WTC11 (cell line): ENCODE results near the gene B4GALT2. TPM values are rescaled to one million over a fixed set of nuclear protein-coding genes. Genes with fewer than 3 reads are reported as not detected.

Experiments used
- ATAC-seq: fragments of 200-7000 bp; cut with Tn5 transposase; 2 replicates; pipeline ENCODE4 v1.10.0; 2021; ENCODE audit warnings: mild to moderate bottlenecking, moderate library complexity
- CTCF ChIA-PET: fragments of 300-600 bp; sonication (Branson Sonifier 250); formaldehyde crosslinking; loops from one replicate; lab custom pipeline; 2021; ENCODE audit warnings: antibody characterized with exemption; lab: Charles Lee
- POLR2A ChIA-PET: fragments of 350-600 bp; sonication (Branson Sonifier 250); formaldehyde crosslinking; loops from one replicate; lab custom pipeline; 2021; ENCODE audit warnings: antibody characterized with exemption; lab: Charles Lee
- DNase-seq: peaks from one replicate; pipeline ENCODE4 v3.0.0; 2021; ENCODE audit warnings: low spot score
- H3K27ac Mint-ChIP-seq: 2 replicates; pipeline ENCODE4 v1.8.0; 2021; ENCODE audit warnings: mixed read lengths
- H3K27me3 Mint-ChIP-seq: 2 replicates; pipeline ENCODE4 v1.8.0; 2021; ENCODE audit warnings: low read depth, mild to moderate bottlenecking, moderate library complexity, mixed read lengths
- H3K36me3 Mint-ChIP-seq: 2 replicates; pipeline ENCODE4 v1.8.0; 2021; ENCODE audit warnings: mixed read lengths
- H3K4me1 Mint-ChIP-seq: 2 replicates; pipeline ENCODE4 v1.8.0; 2022; ENCODE audit warnings: mixed read lengths
- H3K4me3 Mint-ChIP-seq: 2 replicates; pipeline ENCODE4 v1.8.0; 2021; ENCODE audit warnings: mild to moderate bottlenecking, moderate library complexity, mixed read lengths
- H3K9me3 Mint-ChIP-seq: 2 replicates; pipeline ENCODE4 v1.8.0; 2021; ENCODE audit warnings: mixed read lengths
- CREM ChIP-seq: sonication (generic); formaldehyde crosslinking; IDR thresholded peaks from 2 replicates; pipeline ENCODE4 v1.8.1; 2022; ENCODE audit warnings: mild to moderate bottlenecking, missing genetic modification reagents, moderate library complexity
- EMX1 ChIP-seq: fragments of 250-450 bp; sonication (Bioruptor Pico); IDR thresholded peaks from 2 replicates; pipeline ENCODE4 v1.8.0; 2021; ENCODE audit warnings: mild to moderate bottlenecking
- KAT7 ChIP-seq: sonication (generic); formaldehyde crosslinking; IDR thresholded peaks from 2 replicates; pipeline ENCODE4 v1.8.1; 2023; ENCODE audit warnings: missing genetic modification reagents, mild to moderate bottlenecking, borderline replicate concordance
- NFATC4 ChIP-seq: fragments of 250-450 bp; sonication (Bioruptor Pico); IDR thresholded peaks from 2 replicates; pipeline ENCODE4 v1.9.0; 2021; ENCODE audit warnings: mild to moderate bottlenecking
- NR2C2 ChIP-seq: sonication (generic); formaldehyde crosslinking; IDR thresholded peaks from 2 replicates; pipeline ENCODE4 v1.8.0; 2022; ENCODE audit warnings: mild to moderate bottlenecking, missing genetic modification reagents
- NR3C1 ChIP-seq: sonication (generic); formaldehyde crosslinking; conservative IDR thresholded peaks from 2 replicates; pipeline ENCODE4 v1.8.1; 2023; ENCODE audit warnings: low read depth, mild to moderate bottlenecking, missing genetic modification reagents
- OVOL2 ChIP-seq: fragments of 250-450 bp; sonication (Bioruptor Pico); IDR thresholded peaks from 2 replicates; pipeline ENCODE4 v1.9.0; 2021; ENCODE audit warnings: mild to moderate bottlenecking, borderline replicate concordance
- SMAD3 ChIP-seq: sonication (generic); formaldehyde crosslinking; IDR thresholded peaks from 2 replicates; pipeline ENCODE4 v1.8.0; 2022; ENCODE audit warnings: missing genetic modification reagents, mild to moderate bottlenecking, borderline replicate concordance
- SMAD4 ChIP-seq: sonication (generic); formaldehyde crosslinking; IDR thresholded peaks from 2 replicates; pipeline ENCODE4 v1.8.0; 2022; ENCODE audit warnings: mild to moderate bottlenecking, missing genetic modification reagents
- SP1 ChIP-seq: sonication (generic); formaldehyde crosslinking; conservative IDR thresholded peaks from 2 replicates; pipeline ENCODE4 v1.8.1; 2022; ENCODE audit warnings: missing genetic modification reagents
- TEAD1 ChIP-seq: sonication (generic); formaldehyde crosslinking; IDR thresholded peaks from 2 replicates; pipeline ENCODE4 v1.8.0; 2022; ENCODE audit warnings: mild to moderate bottlenecking, missing genetic modification reagents
- ZNF219 ChIP-seq: sonication (generic); formaldehyde crosslinking; IDR thresholded peaks from 2 replicates; pipeline ENCODE4 v1.8.0; 2023; ENCODE audit warnings: missing genetic modification reagents, mild to moderate bottlenecking, borderline replicate concordance
- ZNF263 ChIP-seq: sonication (generic); formaldehyde crosslinking; IDR thresholded peaks from 2 replicates; pipeline ENCODE4 v1.8.1; 2022; ENCODE audit warnings: low read depth, mild to moderate bottlenecking, moderate library complexity, missing genetic modification reagents
- total RNA-seq: library from RNA; stranded (reverse); gene quantifications from 3 replicates; pipeline ENCODE4 v1.2.3, GENCODE V29; 2021
- TF ChIP-seq, protein P1 (sequence below): sonication (generic); formaldehyde crosslinking; IDR thresholded peaks from 2 replicates; pipeline ENCODE4 v1.8.0; 2022; ENCODE audit warnings: mild to moderate bottlenecking, missing genetic modification reagents
- TF ChIP-seq, protein P2 (sequence below): sonication (generic); formaldehyde crosslinking; IDR thresholded peaks from 2 replicates; pipeline ENCODE4 v1.8.1; 2022; ENCODE audit warnings: mild to moderate bottlenecking, missing genetic modification reagents, moderate library complexity, borderline replicate concordance
- TF ChIP-seq, protein P3 (sequence below): sonication (generic); formaldehyde crosslinking; IDR thresholded peaks from 2 replicates; pipeline ENCODE4 v1.8.1; 2022; ENCODE audit warnings: low read depth, missing genetic modification reagents, borderline replicate concordance
- TF ChIP-seq, protein P4 (sequence below): sonication (generic); formaldehyde crosslinking; IDR thresholded peaks from 2 replicates; pipeline ENCODE4 v1.8.1; 2023; ENCODE audit warnings: mild to moderate bottlenecking, missing genetic modification reagents, borderline replicate concordance
- TF ChIP-seq, protein P5 (sequence below): sonication (generic); formaldehyde crosslinking; IDR thresholded peaks from 2 replicates; pipeline ENCODE4 v1.8.0; 2022; ENCODE audit warnings: missing genetic modification reagents
- TF ChIP-seq, protein P6 (sequence below): sonication (generic); formaldehyde crosslinking; IDR thresholded peaks from 2 replicates; pipeline ENCODE4 v1.8.1; 2023; ENCODE audit warnings: mild to moderate bottlenecking, missing genetic modification reagents, moderate library complexity
- TF ChIP-seq, protein P7 (sequence below): fragments of 250-450 bp; sonication (Bioruptor Pico); IDR thresholded peaks from 2 replicates; pipeline ENCODE4 v1.8.0; 2021; ENCODE audit warnings: mild to moderate bottlenecking
- TF ChIP-seq, protein P8 (sequence below): sonication (generic); formaldehyde crosslinking; IDR thresholded peaks from 2 replicates; pipeline ENCODE4 v1.8.0; 2022; ENCODE audit warnings: mild to moderate bottlenecking, missing genetic modification reagents

The B4GALT2 gene
- total RNA-seq, 1 experiment from 2014 or later: 66.7 TPM

DNA sequence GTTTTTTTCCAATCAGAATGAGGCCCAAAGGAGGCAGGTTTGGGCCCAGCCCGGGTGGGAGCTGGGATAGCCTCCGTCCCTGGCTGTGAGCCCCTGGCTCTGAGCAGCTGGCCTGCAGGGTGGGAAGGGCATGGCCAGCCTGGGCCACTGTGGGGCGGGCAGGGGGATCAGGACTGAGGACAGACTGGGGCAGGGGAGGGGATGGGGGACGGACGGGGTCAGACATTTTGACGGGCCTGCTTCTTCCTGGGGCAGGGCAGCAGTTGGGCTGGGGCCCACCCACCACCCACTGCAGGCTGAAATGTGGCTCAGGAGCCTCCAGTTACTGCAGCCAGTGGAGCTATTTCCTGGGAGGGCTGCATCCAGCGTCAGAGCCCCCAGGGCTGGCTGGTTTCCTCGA lies 54.7 kb downstream of the B4GALT2 start:
- TF ChIP-seq, protein P1, sequence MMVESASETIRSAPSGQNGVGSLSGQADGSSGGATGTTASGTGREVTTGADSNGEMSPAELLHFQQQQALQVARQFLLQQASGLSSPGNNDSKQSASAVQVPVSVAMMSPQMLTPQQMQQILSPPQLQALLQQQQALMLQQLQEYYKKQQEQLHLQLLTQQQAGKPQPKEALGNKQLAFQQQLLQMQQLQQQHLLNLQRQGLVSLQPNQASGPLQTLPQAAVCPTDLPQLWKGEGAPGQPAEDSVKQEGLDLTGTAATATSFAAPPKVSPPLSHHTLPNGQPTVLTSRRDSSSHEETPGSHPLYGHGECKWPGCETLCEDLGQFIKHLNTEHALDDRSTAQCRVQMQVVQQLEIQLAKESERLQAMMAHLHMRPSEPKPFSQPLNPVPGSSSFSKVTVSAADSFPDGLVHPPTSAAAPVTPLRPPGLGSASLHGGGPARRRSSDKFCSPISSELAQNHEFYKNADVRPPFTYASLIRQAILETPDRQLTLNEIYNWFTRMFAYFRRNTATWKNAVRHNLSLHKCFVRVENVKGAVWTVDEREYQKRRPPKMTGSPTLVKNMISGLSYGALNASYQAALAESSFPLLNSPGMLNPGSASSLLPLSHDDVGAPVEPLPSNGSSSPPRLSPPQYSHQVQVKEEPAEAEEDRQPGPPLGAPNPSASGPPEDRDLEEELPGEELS (CRISPR knock-in tag): no peak
- TF ChIP-seq ZNF263 (CRISPR knock-in tag) (no peak), ZNF219 (CRISPR knock-in tag) (no peak), KAT7 (CRISPR knock-in tag) (no peak), SMAD3 (CRISPR knock-in tag) (no peak), NFATC4 (CRISPR knock-in tag) (no peak), TEAD1 (no peak), EMX1 (CRISPR knock-in tag) (no peak), NR2C2 (no peak)
- TF ChIP-seq, protein P2, sequence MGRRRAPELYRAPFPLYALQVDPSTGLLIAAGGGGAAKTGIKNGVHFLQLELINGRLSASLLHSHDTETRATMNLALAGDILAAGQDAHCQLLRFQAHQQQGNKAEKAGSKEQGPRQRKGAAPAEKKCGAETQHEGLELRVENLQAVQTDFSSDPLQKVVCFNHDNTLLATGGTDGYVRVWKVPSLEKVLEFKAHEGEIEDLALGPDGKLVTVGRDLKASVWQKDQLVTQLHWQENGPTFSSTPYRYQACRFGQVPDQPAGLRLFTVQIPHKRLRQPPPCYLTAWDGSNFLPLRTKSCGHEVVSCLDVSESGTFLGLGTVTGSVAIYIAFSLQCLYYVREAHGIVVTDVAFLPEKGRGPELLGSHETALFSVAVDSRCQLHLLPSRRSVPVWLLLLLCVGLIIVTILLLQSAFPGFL (CRISPR knock-in tag): no peak
- TF ChIP-seq, protein P3, sequence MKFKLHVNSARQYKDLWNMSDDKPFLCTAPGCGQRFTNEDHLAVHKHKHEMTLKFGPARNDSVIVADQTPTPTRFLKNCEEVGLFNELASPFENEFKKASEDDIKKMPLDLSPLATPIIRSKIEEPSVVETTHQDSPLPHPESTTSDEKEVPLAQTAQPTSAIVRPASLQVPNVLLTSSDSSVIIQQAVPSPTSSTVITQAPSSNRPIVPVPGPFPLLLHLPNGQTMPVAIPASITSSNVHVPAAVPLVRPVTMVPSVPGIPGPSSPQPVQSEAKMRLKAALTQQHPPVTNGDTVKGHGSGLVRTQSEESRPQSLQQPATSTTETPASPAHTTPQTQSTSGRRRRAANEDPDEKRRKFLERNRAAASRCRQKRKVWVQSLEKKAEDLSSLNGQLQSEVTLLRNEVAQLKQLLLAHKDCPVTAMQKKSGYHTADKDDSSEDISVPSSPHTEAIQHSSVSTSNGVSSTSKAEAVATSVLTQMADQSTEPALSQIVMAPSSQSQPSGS: no peak
- TF ChIP-seq, protein P4, sequence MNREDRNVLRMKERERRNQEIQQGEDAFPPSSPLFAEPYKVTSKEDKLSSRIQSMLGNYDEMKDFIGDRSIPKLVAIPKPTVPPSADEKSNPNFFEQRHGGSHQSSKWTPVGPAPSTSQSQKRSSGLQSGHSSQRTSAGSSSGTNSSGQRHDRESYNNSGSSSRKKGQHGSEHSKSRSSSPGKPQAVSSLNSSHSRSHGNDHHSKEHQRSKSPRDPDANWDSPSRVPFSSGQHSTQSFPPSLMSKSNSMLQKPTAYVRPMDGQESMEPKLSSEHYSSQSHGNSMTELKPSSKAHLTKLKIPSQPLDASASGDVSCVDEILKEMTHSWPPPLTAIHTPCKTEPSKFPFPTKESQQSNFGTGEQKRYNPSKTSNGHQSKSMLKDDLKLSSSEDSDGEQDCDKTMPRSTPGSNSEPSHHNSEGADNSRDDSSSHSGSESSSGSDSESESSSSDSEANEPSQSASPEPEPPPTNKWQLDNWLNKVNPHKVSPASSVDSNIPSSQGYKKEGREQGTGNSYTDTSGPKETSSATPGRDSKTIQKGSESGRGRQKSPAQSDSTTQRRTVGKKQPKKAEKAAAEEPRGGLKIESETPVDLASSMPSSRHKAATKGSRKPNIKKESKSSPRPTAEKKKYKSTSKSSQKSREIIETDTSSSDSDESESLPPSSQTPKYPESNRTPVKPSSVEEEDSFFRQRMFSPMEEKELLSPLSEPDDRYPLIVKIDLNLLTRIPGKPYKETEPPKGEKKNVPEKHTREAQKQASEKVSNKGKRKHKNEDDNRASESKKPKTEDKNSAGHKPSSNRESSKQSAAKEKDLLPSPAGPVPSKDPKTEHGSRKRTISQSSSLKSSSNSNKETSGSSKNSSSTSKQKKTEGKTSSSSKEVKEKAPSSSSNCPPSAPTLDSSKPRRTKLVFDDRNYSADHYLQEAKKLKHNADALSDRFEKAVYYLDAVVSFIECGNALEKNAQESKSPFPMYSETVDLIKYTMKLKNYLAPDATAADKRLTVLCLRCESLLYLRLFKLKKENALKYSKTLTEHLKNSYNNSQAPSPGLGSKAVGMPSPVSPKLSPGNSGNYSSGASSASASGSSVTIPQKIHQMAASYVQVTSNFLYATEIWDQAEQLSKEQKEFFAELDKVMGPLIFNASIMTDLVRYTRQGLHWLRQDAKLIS (CRISPR knock-in tag): no peak
- TF ChIP-seq, protein P5, sequence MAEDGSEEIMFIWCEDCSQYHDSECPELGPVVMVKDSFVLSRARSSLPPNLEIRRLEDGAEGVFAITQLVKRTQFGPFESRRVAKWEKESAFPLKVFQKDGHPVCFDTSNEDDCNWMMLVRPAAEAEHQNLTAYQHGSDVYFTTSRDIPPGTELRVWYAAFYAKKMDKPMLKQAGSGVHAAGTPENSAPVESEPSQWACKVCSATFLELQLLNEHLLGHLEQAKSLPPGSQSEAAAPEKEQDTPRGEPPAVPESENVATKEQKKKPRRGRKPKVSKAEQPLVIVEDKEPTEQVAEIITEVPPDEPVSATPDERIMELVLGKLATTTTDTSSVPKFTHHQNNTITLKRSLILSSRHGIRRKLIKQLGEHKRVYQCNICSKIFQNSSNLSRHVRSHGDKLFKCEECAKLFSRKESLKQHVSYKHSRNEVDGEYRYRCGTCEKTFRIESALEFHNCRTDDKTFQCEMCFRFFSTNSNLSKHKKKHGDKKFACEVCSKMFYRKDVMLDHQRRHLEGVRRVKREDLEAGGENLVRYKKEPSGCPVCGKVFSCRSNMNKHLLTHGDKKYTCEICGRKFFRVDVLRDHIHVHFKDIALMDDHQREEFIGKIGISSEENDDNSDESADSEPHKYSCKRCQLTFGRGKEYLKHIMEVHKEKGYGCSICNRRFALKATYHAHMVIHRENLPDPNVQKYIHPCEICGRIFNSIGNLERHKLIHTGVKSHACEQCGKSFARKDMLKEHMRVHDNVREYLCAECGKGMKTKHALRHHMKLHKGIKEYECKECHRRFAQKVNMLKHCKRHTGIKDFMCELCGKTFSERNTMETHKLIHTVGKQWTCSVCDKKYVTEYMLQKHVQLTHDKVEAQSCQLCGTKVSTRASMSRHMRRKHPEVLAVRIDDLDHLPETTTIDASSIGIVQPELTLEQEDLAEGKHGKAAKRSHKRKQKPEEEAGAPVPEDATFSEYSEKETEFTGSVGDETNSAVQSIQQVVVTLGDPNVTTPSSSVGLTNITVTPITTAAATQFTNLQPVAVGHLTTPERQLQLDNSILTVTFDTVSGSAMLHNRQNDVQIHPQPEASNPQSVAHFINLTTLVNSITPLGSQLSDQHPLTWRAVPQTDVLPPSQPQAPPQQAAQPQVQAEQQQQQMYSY (CRISPR knock-in tag): no peak
- CTCF ChIA-PET: interaction anchor here (0.5 to 6.6 kb wide), 7 partner anchors 12 to 532 kb away, joined by 3 to 132 read pairs (median 35); partner anchors contain the start of gene CCDC24
- H3K9me3 Mint-ChIP-seq: no peaks in the 10 kb centered on the region
- peaks cover 35% of the 10 kb centered on the region for H3K4me1 Mint-ChIP-seq
- no peak overlapping the region for H3K4me3 Mint-ChIP-seq
- POLR2A ChIA-PET: no interaction called here
- H3K36me3 Mint-ChIP-seq: no peaks in the 10 kb centered on the region
- no peaks in the 10 kb centered on the region for H3K27me3 Mint-ChIP-seq
- H3K27ac Mint-ChIP-seq: no peak overlapping the region
- DNase-seq (no peak), ATAC-seq (no peak)

DNA sequence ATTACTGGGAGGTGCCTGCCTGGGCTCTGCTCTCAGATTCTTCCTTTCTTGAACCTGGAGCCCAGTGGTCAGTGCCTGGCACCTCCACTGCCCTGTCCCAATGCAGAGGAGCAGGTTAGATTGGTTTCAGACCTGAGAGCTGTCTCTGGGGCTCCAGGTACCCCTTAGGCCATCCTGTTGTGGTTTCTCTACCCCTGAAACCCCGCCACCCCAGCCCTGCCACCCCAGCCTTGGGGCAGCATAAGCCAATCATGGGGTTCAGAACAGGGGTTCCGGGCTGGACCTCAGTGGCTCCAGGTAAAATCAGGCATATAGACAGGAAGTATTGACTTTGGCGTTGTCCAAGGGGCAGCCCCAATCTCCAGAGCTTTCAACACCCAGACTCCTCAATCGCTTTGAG lies 55.4 kb downstream of the B4GALT2 start:
- CTCF ChIA-PET: interaction anchor here (1.1 to 6.6 kb wide), 6 partner anchors 14 to 100 kb away, joined by 3 to 132 read pairs (median 60); partner anchors contain the start of genes ARTN and CCDC24
- no peak for TF ChIP-seq CREM (CRISPR knock-in tag)
- TF ChIP-seq, protein P6, sequence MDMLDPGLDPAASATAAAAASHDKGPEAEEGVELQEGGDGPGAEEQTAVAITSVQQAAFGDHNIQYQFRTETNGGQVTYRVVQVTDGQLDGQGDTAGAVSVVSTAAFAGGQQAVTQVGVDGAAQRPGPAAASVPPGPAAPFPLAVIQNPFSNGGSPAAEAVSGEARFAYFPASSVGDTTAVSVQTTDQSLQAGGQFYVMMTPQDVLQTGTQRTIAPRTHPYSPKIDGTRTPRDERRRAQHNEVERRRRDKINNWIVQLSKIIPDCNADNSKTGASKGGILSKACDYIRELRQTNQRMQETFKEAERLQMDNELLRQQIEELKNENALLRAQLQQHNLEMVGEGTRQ (CRISPR knock-in tag): no peak
- TF ChIP-seq SMAD3 (CRISPR knock-in tag): no peak
- TF ChIP-seq, protein P7, sequence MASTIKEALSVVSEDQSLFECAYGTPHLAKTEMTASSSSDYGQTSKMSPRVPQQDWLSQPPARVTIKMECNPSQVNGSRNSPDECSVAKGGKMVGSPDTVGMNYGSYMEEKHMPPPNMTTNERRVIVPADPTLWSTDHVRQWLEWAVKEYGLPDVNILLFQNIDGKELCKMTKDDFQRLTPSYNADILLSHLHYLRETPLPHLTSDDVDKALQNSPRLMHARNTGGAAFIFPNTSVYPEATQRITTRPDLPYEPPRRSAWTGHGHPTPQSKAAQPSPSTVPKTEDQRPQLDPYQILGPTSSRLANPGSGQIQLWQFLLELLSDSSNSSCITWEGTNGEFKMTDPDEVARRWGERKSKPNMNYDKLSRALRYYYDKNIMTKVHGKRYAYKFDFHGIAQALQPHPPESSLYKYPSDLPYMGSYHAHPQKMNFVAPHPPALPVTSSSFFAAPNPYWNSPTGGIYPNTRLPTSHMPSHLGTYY (CRISPR knock-in tag): no peak
- TF ChIP-seq TEAD1: no peak
- TF ChIP-seq SMAD4 (CRISPR knock-in tag): no peak
- TF ChIP-seq OVOL2: no peak
- no peak for TF ChIP-seq NR3C1
- TF ChIP-seq, protein P8, sequence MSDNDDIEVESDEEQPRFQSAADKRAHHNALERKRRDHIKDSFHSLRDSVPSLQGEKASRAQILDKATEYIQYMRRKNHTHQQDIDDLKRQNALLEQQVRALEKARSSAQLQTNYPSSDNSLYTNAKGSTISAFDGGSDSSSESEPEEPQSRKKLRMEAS (CRISPR knock-in tag): no peak
- no peak for TF ChIP-seq SP1 (CRISPR knock-in tag)

More for the DNA sequence above, 55.4 kb downstream of the B4GALT2 start:
- Mint-ChIP-seq H3K4me1 (peaks cover 28% of the 10 kb centered on the region), H3K4me3 (no peak overlapping the region), H3K9me3 (no peaks in the 10 kb centered on the region), H3K36me3 (no peaks in the 10 kb centered on the region), H3K27me3 (no peaks in the 10 kb centered on the region), H3K27ac (no peak overlapping the region)
- POLR2A ChIA-PET: no interaction called here
- DNase-seq: no peak
- no peak for ATAC-seq
